OCI-M1 (cell line): ENCODE data around the gene RAB29.

ENCODE experiments used
- DNase-seq: peaks from one replicate; lab custom pipeline; 2025; lab: John Stamatoyannopoulos, UW

RAB29 gene

GRCh38 chr1:205763980-205764379, 11.3 kb downstream of the RAB29 start:
- no peak for DNase-seq

- DNase-seq: no peak
Observed at GRCh38 chr1:205760606-205761005, 14.7 kb downstream of the RAB29 start.

GRCh38 chr1:205756552-205756951, 18.7 kb downstream of the RAB29 start:
- no peak for DNase-seq

- no peak for DNase-seq
Observed at GRCh38 chr1:205754857-205755256, 20.4 kb downstream of the RAB29 start.

GRCh38 chr1:205751036-205751651, 24.1 kb downstream of the RAB29 start:
- DNase-seq: no peak

- peak; percentile 100 for DNase-seq
Observed at GRCh38 chr1:205750138-205751035, 24.9 kb downstream of the RAB29 start, which contains the start of gene NUCKS1. NUCKS1 (minus strand) TSS chr1:205750182; CDS start chr1:205749973, 209 bp downstream.

GRCh38 chr1:205749234-205750137, 25.8 kb downstream of the RAB29 start:
- DNase-seq: peak; percentile 99

GRCh38 chr1:205748403-205749233, 26.7 kb downstream of the RAB29 start:
- DNase-seq: peak; percentile 93

GRCh38 chr1:205746757-205747412, 28.4 kb downstream of the RAB29 start:
- no peak for DNase-seq

GRCh38 chr1:205744403-205744802, 30.9 kb downstream of the RAB29 start:
- no peak for DNase-seq

- no peak for DNase-seq
Observed at GRCh38 chr1:205743977-205744376, 31.3 kb downstream of the RAB29 start.

GRCh38 chr1:205741681-205742080, 33.6 kb downstream of the RAB29 start:
- no peak for DNase-seq

- no peak for DNase-seq
Observed at GRCh38 chr1:205739348-205740160, 35.7 kb downstream of the RAB29 start.

GRCh38 chr1:205735218-205735617, 40.1 kb downstream of the RAB29 start:
- DNase-seq: no peak

- DNase-seq: no peak
Observed at GRCh38 chr1:205733438-205734175, 41.7 kb downstream of the RAB29 start.

GRCh38 chr1:205729945-205730610, 45.2 kb downstream of the RAB29 start:
- no peak for DNase-seq

- DNase-seq: no peak
Observed at GRCh38 chr1:205726619-205727125, 48.6 kb downstream of the RAB29 start.

GRCh38 chr1:205725514-205725913, 49.8 kb downstream of the RAB29 start:
- no peak for DNase-seq
